GM12892 (cell line): Measurements from ENCODE around the gene GASK1A.
"Not testable (repeated sequence)": the region's sequence is repeated elsewhere in the genome, so short reads cannot be mapped to it uniquely, and the experiment has no call there.

Source experiments
- DNase-seq: peaks from one replicate; pipeline ENCODE4 v3.0.0; 2011; ENCODE audit not compliant: insufficient read length
- FAIRE-seq: peaks from 2 replicates; lab custom pipeline; 2011; peaks lifted over from hg19 to GRCh38; lab: Jason Lieb, UNC
- POLR2A ChIP-seq: IDR thresholded peaks from 2 replicates; pipeline ENCODE4 v1.6.1; 2011; ENCODE audit warnings: low read depth, low read length, control low read depth
- POLR2AphosphoS5 ChIP-seq: IDR thresholded peaks from 2 replicates; pipeline ENCODE4 v1.6.1; 2011; ENCODE audit warnings: low read depth, low read length, control low read depth
- TAF1 ChIP-seq: IDR thresholded peaks from 2 replicates; pipeline ENCODE4 v1.6.1; 2011; ENCODE audit warnings: low read depth, mild to moderate bottlenecking, control low read depth, low read length, borderline replicate concordance

Gene GASK1A

GRCh38 chr3:42961633-42962032 lies 17.5 kb upstream of the GASK1A start:
- TF ChIP-seq POLR2AphosphoS5: no peak
- no peak for TF ChIP-seq POLR2A
- no peak for TF ChIP-seq TAF1
- DNase-seq (no peak), FAIRE-seq (no peak)

DNA sequence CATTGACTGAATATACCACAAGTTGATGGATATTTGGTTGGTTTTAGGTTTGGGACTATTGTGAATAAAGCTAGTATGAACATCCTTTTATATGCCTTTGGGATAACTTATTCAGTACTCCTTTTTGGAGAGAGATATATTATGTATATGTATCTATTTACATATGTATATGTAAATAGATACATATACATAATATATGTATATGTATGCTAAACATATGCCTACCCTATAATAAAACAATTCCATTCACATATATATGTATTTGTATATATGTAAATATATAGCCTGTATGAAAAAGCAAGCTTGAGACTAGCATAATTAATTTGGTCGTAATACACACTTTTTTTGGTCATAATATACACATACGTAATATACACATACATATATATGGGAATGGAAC lies 15.8 kb upstream of the GASK1A start:
- FAIRE-seq: no peak
- no peak for TF ChIP-seq POLR2AphosphoS5
- no peak for TF ChIP-seq TAF1
- TF ChIP-seq POLR2A: no peak
- no peak for DNase-seq

- FAIRE-seq (no peak), DNase-seq (no peak)
- no peak for TF ChIP-seq POLR2A
- no peak for TF ChIP-seq POLR2AphosphoS5
- no peak for TF ChIP-seq TAF1
Observed at GRCh38 chr3:42964266-42964665, 14.8 kb upstream of the GASK1A start.

GRCh38 chr3:42970557-42970956 lies 8.6 kb upstream of the GASK1A start:
- FAIRE-seq (no peak), DNase-seq (no peak)
- TF ChIP-seq POLR2AphosphoS5 (no peak), TAF1 (no peak), POLR2A (no peak)

- FAIRE-seq (no peak), DNase-seq (no peak)
- TF ChIP-seq POLR2AphosphoS5 (no peak), POLR2A (no peak), TAF1 (no peak)
Observed at GRCh38 chr3:42970976-42971772, 7.9 kb upstream of the GASK1A start.

DNA sequence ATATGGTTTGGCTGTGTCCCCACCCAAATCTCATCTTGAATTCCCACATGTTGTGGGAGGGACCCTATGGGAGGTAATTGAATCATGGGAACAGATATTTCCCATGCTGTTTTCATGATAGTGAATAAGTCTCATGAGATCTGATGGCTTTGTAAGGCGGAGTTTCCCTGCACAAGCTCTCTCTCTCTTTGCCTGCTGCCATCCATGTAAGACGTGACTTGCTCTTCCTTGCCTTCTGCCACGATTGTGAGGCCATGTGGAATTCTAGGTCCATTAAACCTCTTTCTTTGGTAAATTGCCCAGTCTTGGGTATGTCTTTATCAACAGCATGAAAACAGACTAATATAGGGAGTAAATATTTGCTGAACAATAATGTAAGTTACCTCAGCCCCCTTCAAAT lies 4.2 kb upstream of the GASK1A start:
- FAIRE-seq, DNase-seq: not testable (repeated sequence)

GRCh38 chr3:42975456-42975855 lies 3.7 kb upstream of the GASK1A start:
- TF ChIP-seq POLR2A (no peak), POLR2AphosphoS5 (no peak), TAF1 (no peak)
- FAIRE-seq: no peak
- DNase-seq: no peak

DNA sequence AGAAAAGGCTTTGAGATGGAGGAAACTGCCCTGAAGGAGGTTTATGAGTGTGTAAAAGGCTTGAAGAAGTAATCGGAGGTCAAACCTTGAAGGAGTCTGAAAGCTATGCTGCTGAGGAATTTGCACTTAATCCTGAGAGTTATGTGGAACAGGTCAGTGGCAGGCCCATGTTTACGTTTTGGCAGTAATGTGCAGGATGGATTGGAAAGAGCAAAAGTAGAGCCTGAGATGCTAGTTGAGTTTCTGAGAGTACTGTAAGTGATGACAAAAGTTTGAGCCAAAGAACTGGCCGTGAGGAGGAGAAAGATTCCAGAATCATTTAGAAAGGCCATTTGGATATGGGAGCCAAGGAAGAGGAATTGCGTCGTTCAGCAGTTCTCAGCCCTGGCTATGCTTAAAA lies 3.2 kb upstream of the GASK1A start:
- no peak for FAIRE-seq
- no peak for DNase-seq
- TF ChIP-seq TAF1: no peak
- TF ChIP-seq POLR2AphosphoS5: no peak
- no peak for TF ChIP-seq POLR2A

DNA sequence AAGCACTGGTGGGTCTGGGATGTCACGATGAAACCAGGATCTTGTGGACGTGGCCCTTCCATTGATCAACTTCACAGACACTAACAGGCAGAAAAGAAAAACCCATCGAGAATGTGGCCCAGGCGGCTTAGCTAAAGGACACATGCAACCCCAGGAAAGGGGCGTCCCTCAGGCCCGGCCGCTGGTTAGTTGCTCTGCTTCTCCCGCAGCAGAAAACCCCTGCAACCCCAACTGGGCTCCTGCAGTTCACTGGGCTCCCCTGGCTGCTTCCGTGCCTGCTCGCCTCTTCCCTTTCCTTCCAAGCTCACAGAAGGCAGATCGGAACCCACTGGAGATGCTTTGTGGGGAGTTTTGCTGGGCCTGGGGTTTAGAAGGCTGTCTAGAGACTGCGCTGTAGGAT lies 1.1 kb downstream of the GASK1A start:
- no peak for TF ChIP-seq TAF1
- no peak for TF ChIP-seq POLR2A
- TF ChIP-seq POLR2AphosphoS5: no peak
- DNase-seq (no peak), FAIRE-seq (no peak)

GRCh38 chr3:42980909-42981308 lies 1.8 kb downstream of the GASK1A start:
- TF ChIP-seq POLR2A (no peak), TAF1 (no peak), POLR2AphosphoS5 (no peak)
- no peak for DNase-seq
- FAIRE-seq: no peak

- DNase-seq: no peak
- FAIRE-seq: no peak
- TF ChIP-seq POLR2AphosphoS5: no peak
- no peak for TF ChIP-seq TAF1
- TF ChIP-seq POLR2A: no peak
Observed at GRCh38 chr3:42982645-42983412, 3.7 kb downstream of the GASK1A start.

- FAIRE-seq (no peak), DNase-seq (no peak)
- TF ChIP-seq TAF1: no peak
- no peak for TF ChIP-seq POLR2A
- no peak for TF ChIP-seq POLR2AphosphoS5
Observed at GRCh38 chr3:42983927-42984326, 4.8 kb downstream of the GASK1A start.
